ENCODE results near the gene TANC1. TPM values are rescaled to one million over a fixed set of nuclear protein-coding genes. Genes with fewer than 3 reads are reported as not detected.

Gene TANC1
- total RNA-seq, 1 experiment from 2014 or later, result 2.5 TPM

- Mint-ChIP-seq H3K4me3 (no peak overlapping the region), H3K4me1 (no peaks in the 10 kb centered on the region), H3K36me3 (ENCODE audit: insufficient read depth in 1 of 3, low read depth in 3 of 3) (peaks cover 0 to 4% (median 4%) of the 10 kb centered on the region in 3 experiments; a peak in 3 of 7 replicates), H3K9me3 (no peaks in the 10 kb centered on the region; a peak in 1 of 5 replicates), H3K27me3 (ENCODE audit: low read depth) (no peaks in the 10 kb centered on the region), H3K27ac (no peak overlapping the region)
- Histone ChIP-seq H3K4ac (ENCODE audit: low read depth, low read length) (no peak overlapping the region), H2AFZ (ENCODE audit: low read length) (no peak overlapping the region), H3K4me2 (ENCODE audit: insufficient read depth, insufficient read length, low read length) (no peak overlapping the region), H2BK12ac (ENCODE audit: insufficient read length, low read depth, low read length) (no peak overlapping the region), H3K79me2 (ENCODE audit: insufficient read depth, low read length) (no peaks in the 10 kb centered on the region), H3K23me2 (ENCODE audit: insufficient read length, low read depth, low read length, poor library complexity, severe bottlenecking) (no peaks in the 10 kb centered on the region), H3K9ac (ENCODE audit: extremely low read depth, insufficient read length, low read length) (no peak overlapping the region), H4K91ac (ENCODE audit: insufficient read length, low read depth, low read length) (no peak overlapping the region), H2BK5ac (ENCODE audit: insufficient read length, low read length) (no peak overlapping the region), H2AK5ac (ENCODE audit: insufficient read length, low read length) (no peak overlapping the region), H3K14ac (ENCODE audit: insufficient read depth, low read length) (no peak overlapping the region), H3K9me3 (ENCODE audit: control insufficient read depth, low read depth, low read length) (no peaks in the 10 kb centered on the region), H4K5ac (ENCODE audit: insufficient read length, low read depth, low read length) (no peak overlapping the region), H2BK120ac (ENCODE audit: low read depth, low read length, poor library complexity, severe bottlenecking) (no peak overlapping the region), H4K20me1 (ENCODE audit: control insufficient read depth, insufficient read depth, insufficient read length) (no peaks in the 10 kb centered on the region), H3T11ph (ENCODE audit: low read length) (no peak overlapping the region), H2BK15ac (ENCODE audit: low read depth, low read length) (no peak overlapping the region), H3K56ac (ENCODE audit: insufficient read length, low read depth, low read length) (no peak overlapping the region), H3K79me1 (ENCODE audit: insufficient read depth, low read depth, low read length, poor library complexity, severe bottlenecking) (no peaks in the 10 kb centered on the region), H2BK20ac (ENCODE audit: low read depth, low read length, poor library complexity, severe bottlenecking) (no peak overlapping the region), H3K27ac (ENCODE audit: insufficient read length, low read depth, low read length) (no peak overlapping the region), H3K23ac (ENCODE audit: insufficient read length, low read depth, low read length) (no peak overlapping the region), H3K4me1 (ENCODE audit: insufficient read depth, low read length) (no peaks in the 10 kb centered on the region), H3K27me3 (ENCODE audit: insufficient read depth, low read length) (no peaks in the 10 kb centered on the region), H4K8ac (replicated peaks; ENCODE audit: insufficient read length, low read depth, low read length) (no peak overlapping the region), H3K18ac (ENCODE audit: insufficient read length, low read depth, low read length) (no peak overlapping the region)
- WGBS (ENCODE audit: extremely low coverage, insufficient read length, low lambda C conversion rate), result no CpG with 5 or more reads among the region's 3 CpGs
- no peak for TF ChIP-seq CTCF (conservative IDR thresholded peaks at IDR 0.05)
- DNase-seq, result no peak
These were observed 208.9 kb downstream of the TANC1 start for GRCh38 chr2:159177357-159177756.
